PC-9 (cell line): ENCODE measurements around the gene RNH1. TPM values are rescaled to one million over a fixed set of nuclear protein-coding genes. Genes with fewer than 3 reads are reported as not detected.

Experiments used
- BruUV-seq: library from RNA; stranded (reverse); fragments of 400-500 nt; replicated peaks from 2 replicates; lab custom pipeline; 2021; lab: Mats Ljungman, UMichigan
- CTCF ChIA-PET: fragments of 300-600 bp; sonication (Branson Sonifier 250); formaldehyde crosslinking; loops from one replicate; lab custom pipeline; 2022; ENCODE audit warnings: antibody characterized with exemption; lab: Charles Lee
- POLR2A ChIA-PET: fragments of 300-600 bp; sonication (Branson Sonifier 250); formaldehyde crosslinking; loops from one replicate; lab custom pipeline; 2022; ENCODE audit warnings: antibody characterized with exemption; ENCODE audit not compliant: unreplicated experiment; lab: Charles Lee
- DNase-seq, 2 experiments: peaks; one replicate each; pipeline versions ENCODE4 v3.0.0 to v3.0.0-alpha.2; 2015 to 2022; ENCODE audit warnings: mixed read lengths in 1 of 2
- H2AFZ ChIP-seq: fragments of 200-600 bp; sonication (generic); 2 replicates; pipeline ENCODE4 v1.8.1; 2017; ENCODE audit warnings: antibody characterized with exemption
- H3F3A ChIP-seq: fragments of 200-600 bp; sonication (generic); 2 replicates; pipeline ENCODE4 v1.8.1; 2017; ENCODE audit warnings: antibody characterized with exemption, mild to moderate bottlenecking, low read depth; ENCODE audit not compliant: insufficient read depth
- H3K27ac ChIP-seq: fragments of 200-600 bp; sonication (generic); 2 replicates; pipeline ENCODE4 v1.6.1; 2016; ENCODE audit warnings: mixed run types
- H3K27me3 ChIP-seq: fragments of 200-600 bp; sonication (generic); 2 replicates; pipeline ENCODE4 v1.6.1; 2016; ENCODE audit warnings: low read depth, mixed run types; ENCODE audit not compliant: insufficient read depth
- H3K36me3 ChIP-seq: fragments of 200-600 bp; sonication (generic); 2 replicates; pipeline ENCODE4 v1.6.1; 2016; ENCODE audit warnings: low read depth, mixed run types
- H3K4me1 ChIP-seq: fragments of 200-600 bp; sonication (generic); replicated peaks from 2 replicates; pipeline ENCODE4 v1.6.1; 2016; ENCODE audit warnings: mixed run types; ENCODE audit not compliant: insufficient read depth
- H3K4me2 ChIP-seq: fragments of 200-600 bp; sonication (generic); 2 replicates; pipeline ENCODE4 v1.6.1; 2017; ENCODE audit warnings: mixed run types
- H3K4me3 ChIP-seq: fragments of 200-600 bp; sonication (generic); 2 replicates; pipeline ENCODE4 v1.6.1; 2016; ENCODE audit warnings: mixed run types
- H3K79me2 ChIP-seq: fragments of 200-600 bp; sonication (generic); 2 replicates; pipeline ENCODE4 v1.6.1; 2017; ENCODE audit warnings: low read depth, mixed run types
- H3K9me2 ChIP-seq: fragments of 200-600 bp; sonication (generic); 2 replicates; pipeline ENCODE4 v1.8.1; 2017; ENCODE audit warnings: mild to moderate bottlenecking; ENCODE audit not compliant: insufficient read depth
- H3K9me3 ChIP-seq: fragments of 200-600 bp; sonication (generic); 2 replicates; pipeline ENCODE4 v1.8.1; 2016; ENCODE audit warnings: low read depth; ENCODE audit not compliant: insufficient read depth
- H4K20me1 ChIP-seq: fragments of 200-600 bp; sonication (generic); 2 replicates; pipeline ENCODE4 v1.8.1; 2017; ENCODE audit not compliant: insufficient read depth
- EZH2 ChIP-seq: fragments of 200-600 bp; sonication (generic); IDR thresholded peaks from 2 replicates; pipeline ENCODE4 v1.8.0; 2017; ENCODE audit warnings: antibody characterized with exemption, low read depth
- intact Hi-C: fragments of 100-400 bp; cut with micrococcal nuclease; formaldehyde crosslinking; loops from one replicate; pipeline ENCODE4 v1.10.0; 2022; ENCODE audit not compliant: unreplicated experiment
- total RNA-seq: library from RNA; stranded (reverse); gene quantifications from 2 replicates; pipeline ENCODE4 v1.2.3, GENCODE V29; 2021
- TF ChIP-seq, protein P1 (sequence below): fragments of 200-600 bp; sonication (generic); conservative IDR thresholded peaks from 2 replicates; pipeline ENCODE4 v1.6.1; 2017; ENCODE audit warnings: mixed run types, antibody characterized with exemption, mild to moderate bottlenecking, moderate library complexity

Gene RNH1
- total RNA-seq, 1 experiment from 2014 or later, result 87.8 TPM

DNA sequence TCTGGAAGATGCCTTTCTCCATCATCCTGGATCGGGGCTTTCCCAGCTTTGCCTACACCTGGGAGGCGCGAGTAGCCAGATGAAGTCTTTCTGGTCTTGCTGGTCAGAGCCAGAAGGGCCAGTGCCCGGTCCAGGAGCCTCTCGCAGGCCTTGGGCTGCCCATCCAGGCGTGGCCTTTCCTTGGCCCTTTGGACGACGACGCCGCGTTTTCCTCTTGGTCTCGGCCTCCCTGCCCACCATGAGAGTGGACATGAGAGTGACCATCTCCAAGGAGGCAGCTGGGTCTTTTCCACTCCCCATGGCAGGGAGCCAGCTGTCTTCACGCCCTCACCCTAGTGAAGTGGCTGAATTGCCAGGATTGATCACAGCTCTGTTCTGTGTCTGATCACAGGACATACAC lies 53.5 kb downstream of the RNH1 start:
- Histone ChIP-seq H3K4me2 (no peak overlapping the region), H3K36me3 (no peaks in the 10 kb centered on the region), H3K4me3 (no peak overlapping the region), H3K9me3 (no peaks in the 10 kb centered on the region), H3K27me3 (no peaks in the 10 kb centered on the region), H3K9me2 (no peaks in the 10 kb centered on the region), H3F3A (peaks cover 8% of the 10 kb centered on the region; the same call in 1 of the 2 replicates), H2AFZ (no peak overlapping the region), H4K20me1 (no peaks in the 10 kb centered on the region), H3K4me1 (0 out of 2 replicates have a peak, but pooled peaks cover 3% of the 10 kb centered on the region), H3K79me2 (peaks cover 22% of the 10 kb centered on the region), H3K27ac (no peak overlapping the region)
- BruUV-seq, result no TSS peak
- ChIA-PET POLR2A (no interaction called here), CTCF (no interaction called here)
- no peak for DNase-seq
- intact Hi-C loops, result no loop called here
- TF ChIP-seq, protein P1, sequence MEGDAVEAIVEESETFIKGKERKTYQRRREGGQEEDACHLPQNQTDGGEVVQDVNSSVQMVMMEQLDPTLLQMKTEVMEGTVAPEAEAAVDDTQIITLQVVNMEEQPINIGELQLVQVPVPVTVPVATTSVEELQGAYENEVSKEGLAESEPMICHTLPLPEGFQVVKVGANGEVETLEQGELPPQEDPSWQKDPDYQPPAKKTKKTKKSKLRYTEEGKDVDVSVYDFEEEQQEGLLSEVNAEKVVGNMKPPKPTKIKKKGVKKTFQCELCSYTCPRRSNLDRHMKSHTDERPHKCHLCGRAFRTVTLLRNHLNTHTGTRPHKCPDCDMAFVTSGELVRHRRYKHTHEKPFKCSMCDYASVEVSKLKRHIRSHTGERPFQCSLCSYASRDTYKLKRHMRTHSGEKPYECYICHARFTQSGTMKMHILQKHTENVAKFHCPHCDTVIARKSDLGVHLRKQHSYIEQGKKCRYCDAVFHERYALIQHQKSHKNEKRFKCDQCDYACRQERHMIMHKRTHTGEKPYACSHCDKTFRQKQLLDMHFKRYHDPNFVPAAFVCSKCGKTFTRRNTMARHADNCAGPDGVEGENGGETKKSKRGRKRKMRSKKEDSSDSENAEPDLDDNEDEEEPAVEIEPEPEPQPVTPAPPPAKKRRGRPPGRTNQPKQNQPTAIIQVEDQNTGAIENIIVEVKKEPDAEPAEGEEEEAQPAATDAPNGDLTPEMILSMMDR, result no peak
- TF ChIP-seq EZH2, result no peak

DNA sequence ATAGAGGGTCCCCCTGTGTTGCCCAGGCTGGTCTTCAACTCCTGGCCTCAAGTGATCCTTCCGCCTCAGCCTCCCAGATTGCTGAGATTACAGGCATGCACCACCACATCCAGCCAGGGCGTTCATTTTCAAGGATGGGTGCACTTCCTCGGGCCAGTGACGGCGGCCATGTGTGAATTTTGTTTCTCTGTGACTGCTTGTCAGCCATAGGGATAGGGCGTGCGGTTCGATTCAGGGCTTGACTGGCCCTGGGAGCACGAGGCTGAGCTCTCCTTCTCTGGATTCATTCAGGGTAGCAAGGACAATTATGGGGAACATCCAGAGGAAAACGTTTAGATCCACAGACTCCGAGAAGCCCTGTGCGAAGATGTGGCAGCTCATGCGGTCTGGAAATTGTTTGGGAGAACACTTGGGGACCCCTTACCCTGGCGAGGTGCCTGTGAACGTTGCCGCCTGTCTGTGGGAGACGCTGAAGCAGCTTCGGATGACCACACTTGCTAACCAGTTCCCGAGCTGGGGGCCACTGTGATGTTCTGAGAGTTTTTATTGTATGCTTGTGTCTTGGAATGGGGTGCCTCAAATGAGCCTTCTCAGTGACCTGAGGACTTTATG lies 54.0 kb downstream of the RNH1 start:
- peaks cover 22% of the 10 kb centered on the region for H3K79me2 ChIP-seq
- POLR2A ChIA-PET, result no interaction called here

DNA sequence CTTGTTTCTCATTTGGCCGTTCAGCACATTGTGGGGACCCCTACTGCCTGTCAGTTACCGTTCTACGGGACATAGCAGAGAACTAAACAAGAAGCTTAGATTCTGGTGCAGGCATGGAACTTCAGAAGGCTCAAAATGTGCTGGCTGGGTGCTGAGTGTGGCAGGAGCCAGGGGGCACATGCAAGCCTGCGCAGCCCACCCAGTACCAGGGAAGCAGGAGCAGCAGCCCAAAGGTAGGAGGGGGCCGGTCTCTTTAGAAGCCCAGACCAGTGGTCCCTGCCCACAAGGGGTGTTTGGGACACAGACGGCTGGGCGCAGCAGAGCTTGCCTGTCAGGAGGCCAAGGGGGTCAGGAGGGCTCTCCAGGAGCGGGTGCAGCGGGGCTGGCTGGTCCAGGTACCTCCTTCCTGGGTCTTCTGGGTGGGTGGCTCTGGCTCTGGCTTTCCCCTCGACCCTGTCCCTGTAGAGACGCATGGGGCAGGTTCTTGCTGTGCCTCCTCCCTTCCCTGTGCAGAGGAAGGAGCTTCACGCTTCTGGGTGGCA lies 54.8 kb downstream of the RNH1 start:
- peaks cover 9% of the 10 kb centered on the region; the same call in 1 of the 2 replicates for H3F3A ChIP-seq
- CTCF ChIA-PET, result no interaction called here
- BruUV-seq, result no TSS peak
- no peaks in the 10 kb centered on the region for H3K36me3 ChIP-seq
- no peaks in the 10 kb centered on the region for H3K9me2 ChIP-seq
- H3K79me2 ChIP-seq, result peaks cover 22% of the 10 kb centered on the region
- H3K27ac ChIP-seq, result no peak overlapping the region
- H3K4me1 ChIP-seq, result 0 out of 2 replicates have a peak, but pooled peaks cover 5% of the 10 kb centered on the region
- intact Hi-C loops, result no loop called here
- no peak overlapping the region for H3K4me2 ChIP-seq
- TF ChIP-seq, protein P1, result no peak
- TF ChIP-seq EZH2, result no peak
- no peak overlapping the region for H2AFZ ChIP-seq
- DNase-seq, result no peak
- H3K9me3 ChIP-seq, result no peaks in the 10 kb centered on the region
- H3K27me3 ChIP-seq, result no peaks in the 10 kb centered on the region
- no peaks in the 10 kb centered on the region for H4K20me1 ChIP-seq
- no peak overlapping the region for H3K4me3 ChIP-seq
- POLR2A ChIA-PET, result no interaction called here

More for the DNA sequence above, 54.0 kb downstream of the RNH1 start:
- Histone ChIP-seq H3K4me2 (no peak overlapping the region), H3K9me2 (no peaks in the 10 kb centered on the region), H4K20me1 (no peaks in the 10 kb centered on the region), H3K4me1 (0 out of 2 replicates have a peak, but pooled peaks cover 5% of the 10 kb centered on the region), H3K36me3 (no peaks in the 10 kb centered on the region), H2AFZ (no peak overlapping the region), H3K27ac (no peak overlapping the region), H3K4me3 (no peak overlapping the region), H3K27me3 (no peaks in the 10 kb centered on the region), H3K9me3 (no peaks in the 10 kb centered on the region), H3F3A (peaks cover 9% of the 10 kb centered on the region; the same call in 1 of the 2 replicates)
- TF ChIP-seq EZH2, result no peak
- TF ChIP-seq, protein P1, result no peak
- CTCF ChIA-PET, result no interaction called here
- intact Hi-C loops, result no loop called here
- no TSS peak for BruUV-seq
- no peak for DNase-seq
